Colon (tissue), 2 donors: ENCODE measurements around the gene PRPSAP1.

Source experiments
- FAIRE-seq: peaks from 2 replicates; lab custom pipeline; 2012; peaks lifted over from hg19 to GRCh38; lab: Jason Lieb, UNC
- donor health status: control.
- donor health status: control.

PRPSAP1 gene, protein sequence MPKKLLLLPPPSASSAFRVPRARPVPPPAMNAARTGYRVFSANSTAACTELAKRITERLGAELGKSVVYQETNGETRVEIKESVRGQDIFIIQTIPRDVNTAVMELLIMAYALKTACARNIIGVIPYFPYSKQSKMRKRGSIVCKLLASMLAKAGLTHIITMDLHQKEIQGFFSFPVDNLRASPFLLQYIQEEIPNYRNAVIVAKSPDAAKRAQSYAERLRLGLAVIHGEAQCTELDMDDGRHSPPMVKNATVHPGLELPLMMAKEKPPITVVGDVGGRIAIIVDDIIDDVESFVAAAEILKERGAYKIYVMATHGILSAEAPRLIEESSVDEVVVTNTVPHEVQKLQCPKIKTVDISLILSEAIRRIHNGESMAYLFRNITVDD

DNA sequence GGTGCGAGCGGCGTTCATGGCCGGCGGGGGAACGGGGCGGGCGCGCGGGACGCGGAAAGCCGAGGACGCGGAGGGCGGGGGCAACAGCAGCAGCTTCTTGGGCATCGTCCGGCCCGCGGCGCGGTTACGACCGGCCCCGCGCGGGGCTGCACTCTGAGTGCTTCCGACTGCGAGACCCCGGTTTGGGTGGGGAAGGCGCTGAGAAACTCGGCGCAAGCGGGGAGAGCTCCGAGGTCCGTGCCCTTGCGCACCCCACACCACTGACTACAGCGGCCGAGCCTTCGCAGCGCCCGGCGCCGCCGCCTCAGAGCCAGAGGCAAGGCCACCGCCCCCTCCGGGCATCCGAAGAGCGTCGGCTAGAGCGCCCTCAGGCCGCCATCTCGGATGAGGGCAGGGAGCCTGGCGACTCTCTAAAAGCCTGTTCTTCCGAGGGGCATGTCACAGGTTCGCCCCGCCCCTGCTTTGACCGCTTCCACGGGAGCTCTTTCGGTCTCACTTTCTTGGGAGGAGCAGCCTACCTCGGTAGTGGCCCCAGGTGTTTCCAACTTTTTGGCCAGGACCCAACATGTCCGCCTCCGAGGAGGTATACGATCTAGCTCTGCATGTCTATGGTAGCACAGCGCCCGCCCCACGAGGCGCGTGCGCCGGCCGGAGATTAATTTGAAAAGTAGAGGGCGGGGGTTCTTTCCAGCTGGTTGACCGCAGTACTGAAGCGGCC lies at the start of gene PRPSAP1:
TSS of gene PRPSAP1 (minus strand) at position 318 of the 718 bp plus-strand sequence. CDS start at position 105, 213 bp downstream.
- no peak for FAIRE-seq

DNA sequence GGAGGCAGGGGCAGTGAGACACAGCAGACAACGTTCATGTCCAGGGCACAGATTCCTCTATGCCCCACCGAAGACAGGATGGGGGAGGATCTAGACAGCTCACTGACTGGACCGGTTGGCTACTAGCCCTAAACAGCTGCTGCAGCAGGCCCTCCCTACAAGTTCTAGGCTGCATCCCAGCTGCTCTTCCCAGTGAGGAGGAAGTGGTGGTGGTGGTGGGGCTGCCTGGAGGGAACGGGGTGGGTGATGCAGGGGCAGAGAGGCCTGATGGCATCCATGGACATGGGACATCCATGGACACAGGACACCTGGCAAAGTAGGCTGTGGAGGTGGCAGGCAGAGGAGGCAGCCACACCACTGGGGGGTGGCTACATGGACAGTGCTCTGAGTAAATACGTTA lies 49.0 kb upstream of the PRPSAP1 start:
- no peak for FAIRE-seq

DNA sequence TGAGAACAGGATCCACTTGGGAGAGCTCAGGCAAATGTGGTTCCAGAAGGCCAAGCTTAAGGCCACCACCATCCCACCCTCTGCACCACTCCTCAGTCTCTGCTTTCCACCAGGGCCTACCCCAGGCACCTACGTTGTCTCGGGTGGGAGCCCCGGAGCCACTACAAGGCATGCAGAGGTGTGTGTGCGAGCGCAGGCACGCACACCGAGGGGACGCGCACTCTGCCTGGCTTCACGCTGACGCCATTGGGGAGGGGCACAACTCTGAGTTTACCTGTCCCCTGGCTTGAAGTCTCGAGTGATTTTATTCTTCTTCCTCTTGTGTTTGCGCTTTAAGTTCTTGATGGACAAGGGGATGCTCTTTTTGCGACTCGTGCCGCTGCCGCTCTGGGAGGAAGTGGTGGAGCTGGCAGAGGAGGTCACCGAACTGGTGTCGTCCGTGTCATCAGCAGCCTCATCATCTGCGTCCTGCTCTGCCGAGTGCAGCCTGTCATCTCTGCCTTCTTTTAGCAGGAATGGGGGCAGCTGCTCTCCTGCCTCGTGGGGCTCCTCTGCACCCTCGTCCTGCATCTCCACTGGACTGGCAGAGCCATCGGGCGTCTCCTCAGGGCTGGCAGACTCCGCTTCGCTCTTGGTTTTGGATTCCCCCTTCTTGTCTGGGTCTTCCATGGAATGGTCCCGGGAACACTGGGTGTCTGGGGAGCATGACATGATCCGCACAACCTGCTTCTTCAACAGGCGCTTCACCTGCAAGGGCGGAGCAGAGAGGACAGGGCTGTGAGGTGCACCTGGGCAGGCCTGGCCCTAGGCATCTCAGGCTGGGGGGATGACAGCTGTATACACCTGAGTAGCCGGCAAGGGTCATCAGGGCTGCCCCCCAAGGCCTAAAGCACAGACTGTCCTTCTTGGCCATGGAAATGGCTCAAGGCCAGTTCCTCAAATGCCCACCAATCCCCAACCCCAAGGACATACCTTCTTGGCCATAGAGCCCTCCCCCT lies 45.8 kb upstream of the PRPSAP1 start:
- FAIRE-seq, result no peak

DNA sequence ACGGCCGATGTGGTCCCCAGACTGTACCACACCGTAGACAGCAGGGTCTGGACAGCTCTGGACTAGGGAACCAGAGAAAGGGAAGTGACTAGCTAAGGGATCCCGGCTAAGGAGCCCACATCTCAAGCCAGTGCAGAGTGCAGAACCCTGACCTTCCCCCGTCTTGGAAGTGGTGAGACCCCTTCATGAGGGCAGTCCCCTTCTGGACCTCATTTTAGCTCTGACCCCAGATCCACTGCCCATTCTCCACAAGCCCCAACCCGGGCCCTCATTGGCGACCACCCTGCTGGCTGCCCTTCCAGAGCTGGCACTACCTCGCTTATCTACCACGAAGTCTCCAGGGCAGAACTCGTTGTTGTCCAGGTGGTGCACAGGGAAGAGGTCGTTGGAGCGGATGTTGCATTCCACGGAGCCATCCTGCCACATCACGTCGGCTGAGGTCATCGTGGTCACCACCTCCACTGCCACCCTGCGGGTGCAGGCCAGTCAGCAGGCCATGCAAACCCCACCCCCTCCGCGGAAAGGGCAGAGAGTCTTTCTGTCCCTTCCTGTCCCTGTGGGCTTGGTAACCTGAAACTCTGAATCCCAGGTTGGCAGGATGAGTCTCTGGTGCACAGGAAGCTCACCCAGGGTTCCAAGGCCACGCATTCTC lies 44.9 kb upstream of the PRPSAP1 start:
- FAIRE-seq, result no peak

DNA sequence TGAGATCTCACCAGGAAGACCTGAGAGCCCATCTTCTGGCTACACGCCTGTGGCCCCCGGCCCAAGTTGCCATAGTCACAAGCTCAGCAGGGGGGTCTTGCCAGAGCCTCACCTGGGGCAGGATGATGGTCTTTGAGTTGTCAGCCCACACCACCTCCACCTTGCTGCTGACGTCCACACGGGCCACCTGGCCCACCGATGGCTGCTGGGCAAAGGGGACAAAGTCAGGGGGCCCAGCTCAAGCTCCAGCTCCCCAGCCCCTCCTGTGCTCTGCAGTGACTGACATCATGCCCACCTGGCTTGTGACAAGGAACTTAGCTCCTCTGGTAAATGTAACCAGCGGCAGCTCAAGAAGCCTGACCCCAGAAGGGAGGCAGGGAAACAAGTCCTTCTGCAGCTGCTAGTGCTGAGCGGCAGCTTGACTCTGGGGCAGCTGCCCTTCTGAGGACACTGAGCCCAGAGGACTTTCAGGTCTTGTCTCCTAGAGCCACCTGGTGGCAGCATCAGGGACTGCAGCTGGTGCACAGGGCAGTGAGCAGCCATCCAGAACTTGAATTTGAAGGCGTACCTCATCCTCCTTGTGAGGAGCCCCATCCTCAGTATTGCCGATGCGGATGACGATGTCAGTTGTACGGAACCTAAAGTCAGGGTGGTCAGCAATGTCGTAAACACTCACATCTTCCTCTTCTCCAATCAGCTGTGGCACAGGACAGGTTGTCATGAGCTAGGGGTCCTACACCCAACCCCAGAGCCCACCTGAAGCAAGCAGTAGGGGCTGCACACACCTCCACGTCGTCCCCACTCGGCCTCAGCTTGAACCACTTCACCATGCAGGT lies 44.2 kb upstream of the PRPSAP1 start:
- FAIRE-seq, result no peak

DNA sequence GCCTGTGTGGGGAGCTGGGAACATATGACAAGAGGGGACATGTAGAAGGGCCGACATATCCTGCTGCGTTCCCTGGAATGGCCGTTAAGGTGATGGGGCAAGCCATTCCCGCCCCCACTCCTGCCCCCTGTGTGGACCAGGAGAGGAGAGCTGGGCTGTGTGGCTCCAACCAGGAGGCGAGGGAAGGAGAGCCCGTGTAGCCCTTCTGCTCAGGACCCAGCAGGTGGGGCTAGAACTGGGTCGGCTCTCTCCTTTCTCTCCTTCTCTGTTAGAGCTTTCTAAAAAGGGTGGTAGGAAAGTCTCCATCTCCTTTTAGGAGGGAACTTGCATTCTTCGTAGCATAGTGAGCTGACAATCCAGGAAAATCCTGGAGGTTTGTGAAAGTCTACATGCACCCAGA lies 43.5 kb upstream of the PRPSAP1 start:
- no peak for FAIRE-seq

DNA sequence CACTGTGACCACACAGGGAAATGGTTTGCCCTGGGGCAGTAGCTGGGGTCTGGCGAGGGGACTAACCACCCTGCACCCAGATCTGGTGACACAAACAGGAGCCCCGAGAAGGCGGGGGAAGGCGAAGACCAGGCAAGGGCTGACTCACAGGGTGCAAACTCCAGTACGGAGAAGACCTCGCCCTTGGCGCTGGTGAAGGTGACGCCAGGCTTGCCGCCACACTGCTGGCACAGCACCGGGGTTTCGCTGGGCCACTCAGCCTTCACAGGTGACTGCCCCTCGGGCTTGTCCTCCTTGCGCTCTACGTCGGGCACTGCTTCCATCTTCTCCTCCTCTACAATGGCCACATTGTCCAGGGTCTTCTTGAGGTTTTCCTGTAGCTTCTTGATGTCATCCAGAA lies 42.3 kb upstream of the PRPSAP1 start:
- no peak for FAIRE-seq

DNA sequence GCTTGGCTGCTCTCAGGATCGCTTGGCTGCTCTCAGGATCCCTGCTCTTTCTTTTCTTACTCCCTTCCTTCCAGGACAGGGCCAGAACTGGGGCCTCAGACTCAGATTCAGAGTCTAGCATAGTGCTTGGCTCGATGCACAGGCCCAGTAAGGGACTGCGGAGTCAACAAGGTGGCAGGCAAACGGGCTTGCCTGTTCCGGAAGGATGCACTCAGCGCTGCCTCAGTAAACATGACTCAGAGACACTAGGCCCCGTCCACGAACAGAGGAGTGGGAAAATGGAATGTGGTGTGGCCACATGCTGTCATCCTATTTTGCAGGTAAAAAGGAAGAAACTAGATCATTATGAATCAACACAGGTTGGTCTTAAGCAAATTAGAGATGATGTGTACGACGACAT lies 40.5 kb upstream of the PRPSAP1 start:
- no peak for FAIRE-seq

DNA sequence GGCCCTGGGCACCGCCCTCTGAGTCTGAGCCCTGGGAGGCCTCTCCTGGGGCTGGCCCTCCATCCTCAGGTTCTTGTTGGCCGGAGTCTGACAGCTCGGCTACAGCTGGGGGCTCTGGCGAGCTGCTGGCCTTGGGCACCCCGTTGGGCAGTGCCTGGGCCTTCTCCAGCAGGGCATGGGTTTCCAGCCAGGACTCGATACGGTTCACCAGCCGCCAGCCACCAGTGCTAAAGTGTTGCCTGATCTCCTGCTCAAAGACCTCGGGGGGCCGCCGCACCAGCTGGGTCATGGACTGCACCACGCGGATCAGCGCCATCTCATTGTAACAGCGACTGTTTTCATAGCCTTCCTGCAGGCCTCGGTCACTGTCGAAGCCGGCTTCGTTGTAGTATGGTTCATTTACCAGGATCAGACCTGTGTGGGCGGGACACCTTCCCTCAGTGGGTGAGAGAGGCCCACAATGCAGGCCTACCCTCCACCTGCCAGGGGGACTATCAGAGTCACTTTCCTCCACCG lies 37.5 kb upstream of the PRPSAP1 start:
- FAIRE-seq, result no peak

DNA sequence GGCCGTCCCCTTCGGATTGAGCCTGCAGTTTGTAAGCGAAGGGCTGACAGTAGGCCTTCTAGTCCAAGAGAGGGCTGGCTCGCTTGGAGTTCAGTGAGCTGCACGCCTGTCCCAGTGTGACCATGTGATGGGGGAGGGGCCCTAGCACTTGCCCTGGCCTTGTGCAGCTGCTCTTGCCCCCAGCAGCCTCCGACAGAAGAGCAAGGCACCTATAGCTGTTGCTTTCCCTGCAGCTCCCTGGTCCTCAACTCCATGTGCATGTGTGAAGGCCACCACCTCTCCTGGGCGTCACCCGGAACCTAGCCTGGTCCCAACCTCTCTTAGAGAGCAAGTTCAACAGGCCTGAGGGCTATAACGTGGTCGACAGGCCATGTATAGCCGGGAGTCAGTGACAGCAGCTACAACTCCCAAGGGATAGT lies 36.3 kb upstream of the PRPSAP1 start:
- FAIRE-seq, result no peak

DNA sequence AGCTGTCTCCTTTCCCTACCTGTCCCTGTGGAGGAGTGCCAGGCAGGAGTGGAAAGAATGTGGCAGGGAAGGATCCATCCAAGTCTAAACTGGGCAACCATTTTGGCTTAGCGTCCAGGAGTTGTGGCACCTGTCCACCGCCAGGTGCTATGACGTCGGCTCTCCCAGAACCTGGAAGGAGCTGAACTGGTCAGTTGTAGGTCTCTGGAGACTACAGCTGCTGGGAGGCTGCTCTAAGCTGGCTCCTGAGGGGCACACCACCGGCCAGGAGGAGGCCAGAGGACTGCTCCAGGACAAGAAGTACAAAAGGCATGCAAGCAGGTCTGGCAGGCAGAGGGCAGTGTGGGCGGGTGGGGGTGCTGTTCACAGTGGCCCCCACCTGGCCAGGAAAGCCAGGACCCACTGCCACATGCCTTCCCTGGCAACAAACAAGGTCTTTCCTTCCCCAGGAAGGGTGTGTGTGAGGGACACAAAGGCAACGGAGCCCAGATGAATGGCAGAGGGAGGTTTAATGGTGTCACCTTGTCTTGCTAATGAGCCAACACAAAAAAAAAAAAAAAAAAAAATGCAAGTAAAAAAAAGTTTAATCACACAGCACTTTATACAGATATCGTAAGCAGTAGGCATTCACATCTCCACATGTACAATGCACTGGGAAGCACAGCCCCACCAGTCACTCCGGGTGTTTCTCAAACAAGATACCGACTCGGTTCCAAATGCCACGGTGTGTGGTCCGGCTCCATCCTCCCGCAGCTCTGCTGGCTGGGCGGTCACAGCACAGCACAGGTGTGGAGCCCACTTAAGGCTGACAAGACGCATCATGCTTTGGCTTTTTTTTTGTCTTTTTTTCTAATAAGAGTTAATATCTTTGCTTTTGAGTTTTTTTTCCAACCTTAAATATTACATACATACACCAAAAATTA lies 35.5 kb upstream of the PRPSAP1 start:
- no peak for FAIRE-seq

DNA sequence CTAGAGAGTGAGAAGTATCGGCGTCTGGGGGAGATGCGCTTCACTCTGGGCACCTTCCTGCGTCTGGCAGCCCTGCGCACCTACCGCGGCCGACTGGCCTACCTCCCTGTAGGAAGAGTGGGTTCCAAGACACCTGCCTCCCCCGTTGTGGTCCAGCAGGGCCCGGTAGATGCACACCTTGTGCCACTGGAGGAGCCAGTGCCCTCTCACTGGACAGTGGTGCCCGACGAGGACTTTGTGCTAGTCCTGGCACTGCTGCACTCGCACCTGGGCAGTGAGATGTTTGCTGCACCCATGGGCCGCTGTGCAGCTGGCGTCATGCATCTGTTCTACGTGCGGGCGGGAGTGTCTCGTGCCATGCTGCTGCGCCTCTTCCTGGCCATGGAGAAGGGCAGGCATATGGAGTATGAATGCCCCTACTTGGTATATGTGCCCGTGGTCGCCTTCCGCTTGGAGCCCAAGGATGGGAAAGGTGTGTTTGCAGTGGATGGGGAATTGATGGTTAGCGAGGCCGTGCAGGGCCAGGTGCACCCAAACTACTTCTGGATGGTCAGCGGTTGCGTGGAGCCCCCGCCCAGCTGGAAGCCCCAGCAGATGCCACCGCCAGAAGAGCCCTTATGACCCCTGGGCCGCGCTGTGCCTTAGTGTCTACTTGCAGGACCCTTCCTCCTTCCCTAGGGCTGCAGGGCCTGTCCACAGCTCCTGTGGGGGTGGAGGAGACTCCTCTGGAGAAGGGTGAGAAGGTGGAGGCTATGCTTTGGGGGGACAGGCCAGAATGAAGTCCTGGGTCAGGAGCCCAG lies 33.5 kb upstream of the PRPSAP1 start:
- no peak for FAIRE-seq

DNA sequence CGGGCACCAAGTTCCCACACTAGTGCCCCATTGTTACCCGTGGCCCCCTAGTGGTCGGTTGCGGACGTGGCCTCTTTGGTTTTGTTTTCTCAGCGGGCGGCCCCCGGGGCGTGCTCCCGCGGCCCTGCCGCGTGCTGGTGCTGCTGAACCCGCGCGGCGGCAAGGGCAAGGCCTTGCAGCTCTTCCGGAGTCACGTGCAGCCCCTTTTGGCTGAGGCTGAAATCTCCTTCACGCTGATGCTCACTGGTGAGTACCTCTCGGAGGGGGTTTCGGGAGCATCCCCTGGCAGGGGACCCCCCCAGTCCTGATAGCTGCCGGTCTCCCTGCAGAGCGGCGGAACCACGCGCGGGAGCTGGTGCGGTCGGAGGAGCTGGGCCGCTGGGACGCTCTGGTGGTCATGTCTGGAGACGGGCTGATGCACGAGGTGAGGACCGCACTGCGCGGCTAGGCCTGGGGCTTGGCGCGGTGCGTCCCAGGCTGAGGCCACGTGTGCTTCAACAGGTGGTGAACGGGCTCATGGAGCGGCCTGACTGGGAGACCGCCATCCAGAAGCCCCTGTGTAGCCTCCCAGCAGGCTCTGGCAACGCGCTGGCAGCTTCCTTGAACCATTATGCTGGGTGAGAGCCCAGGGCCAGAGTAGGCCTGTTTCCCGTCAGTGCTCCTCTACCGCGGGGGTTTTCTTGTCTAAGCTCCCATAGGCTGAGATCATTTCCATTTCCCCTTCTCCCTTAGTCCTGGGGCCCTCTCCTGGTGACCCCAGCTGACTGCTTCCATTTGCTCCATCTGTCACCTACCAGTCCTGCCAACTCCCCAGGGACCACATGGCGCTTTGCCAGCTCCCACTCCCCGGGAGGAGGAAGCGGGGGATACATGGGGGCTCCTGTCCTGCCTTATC lies 32.4 kb upstream of the PRPSAP1 start:
- FAIRE-seq, result no peak

DNA sequence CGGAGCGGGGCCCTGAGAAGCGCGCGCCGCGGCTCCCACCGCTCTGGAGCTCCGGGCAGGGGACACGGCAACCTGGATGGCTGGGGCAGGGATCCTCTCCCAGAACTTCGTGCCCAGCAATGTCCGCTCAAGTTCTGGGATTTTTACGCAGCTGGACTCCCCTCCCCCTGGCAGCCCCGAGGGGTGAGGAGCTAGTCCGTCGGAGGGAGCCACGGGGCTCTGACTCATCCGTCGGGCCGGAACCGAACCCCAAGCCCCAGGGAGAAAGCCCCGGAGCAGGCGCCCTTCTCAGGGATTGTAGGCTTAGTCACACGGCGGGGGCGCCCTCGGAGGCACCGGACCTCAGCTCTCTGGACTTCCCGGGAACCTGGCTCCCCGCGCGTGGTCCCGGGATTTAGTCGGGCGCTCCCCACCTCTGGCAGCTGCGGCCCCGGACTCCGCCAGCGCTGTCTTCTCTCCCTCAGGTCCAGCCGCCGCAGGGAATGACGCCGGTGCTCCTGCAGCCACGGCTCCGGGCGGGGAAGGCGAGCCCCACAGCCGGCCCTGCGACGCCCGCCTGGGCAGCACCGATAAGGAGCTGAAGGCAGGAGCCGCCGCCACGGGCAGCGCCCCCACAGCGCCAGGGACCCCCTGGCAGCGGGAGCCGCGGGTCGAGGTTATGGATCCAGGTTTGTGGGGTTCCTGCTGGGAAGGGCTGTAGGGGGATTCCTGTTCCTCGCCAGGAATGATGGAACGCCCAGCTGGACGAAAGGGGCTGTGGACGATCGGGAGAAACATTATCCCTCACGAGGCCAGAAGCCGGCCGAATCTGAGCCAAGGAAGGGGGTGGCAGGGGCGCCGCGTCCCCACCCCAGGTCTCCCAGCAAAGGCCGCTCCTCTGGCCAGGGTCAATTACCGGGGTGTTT lies 31.5 kb upstream of the PRPSAP1 start:
- FAIRE-seq, result no peak

DNA sequence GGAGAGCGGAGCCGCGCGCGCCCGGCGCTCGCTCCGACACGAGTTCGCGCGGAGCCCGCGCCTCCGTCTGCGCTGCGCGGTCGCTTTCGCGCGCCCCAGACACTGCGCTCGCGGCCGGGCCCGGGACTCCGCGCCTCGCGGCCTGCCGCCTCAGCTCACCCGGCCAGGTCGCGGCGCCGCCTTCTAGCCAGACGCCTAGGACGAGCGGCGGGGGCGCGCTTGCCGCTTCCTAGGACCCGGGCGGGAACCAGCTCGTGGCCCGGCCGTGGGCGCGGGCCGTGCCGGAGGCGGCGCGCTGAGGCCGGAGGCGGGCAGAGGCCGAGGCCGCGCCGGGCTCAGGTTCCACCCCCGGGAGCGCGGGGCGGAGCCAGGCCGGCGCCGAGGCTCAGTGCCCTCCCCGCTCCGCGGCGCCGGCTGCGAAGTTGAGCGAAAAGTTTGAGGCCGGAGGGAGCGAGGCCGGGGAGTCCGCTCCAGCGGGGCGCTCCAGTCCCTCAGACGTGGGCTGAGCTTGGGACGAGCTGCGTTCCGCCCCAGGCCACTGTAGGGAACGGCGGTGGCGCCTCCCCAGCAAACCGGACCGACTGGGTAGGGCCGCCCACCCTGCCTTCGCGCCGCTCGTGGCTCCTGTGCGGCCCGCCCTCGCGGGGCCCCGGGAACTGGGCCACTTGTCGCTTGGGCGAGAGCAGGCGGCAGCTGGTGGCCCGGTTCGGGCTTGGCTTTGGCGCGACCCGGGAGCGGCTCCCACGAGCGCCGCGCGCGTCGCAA lies 30.7 kb upstream of the PRPSAP1 start, which contains the start of gene SPHK1:
TSS of gene SPHK1 (plus strand) at position 388 of the 765 bp plus-strand sequence. CDS start 1,036 bp downstream, outside the sequence.
- no peak for FAIRE-seq
